Body of pancreas (tissue), 2 donors: ENCODE measurements around the gene ZNF439. TPM values are rescaled to one million over a fixed set of nuclear protein-coding genes. Genes with fewer than 3 reads are reported as not detected.

ENCODE experiments used
- total RNA-seq, 2 donors: library from RNA; depleted of rRNA; stranded (reverse); fragments of >200 nt; gene quantifications; one replicate each; pipeline ENCODE4 v1.1.0, GENCODE V29; 2016

The ZNF439 gene
- total RNA-seq, 2 donors from 2014 or later, result 4.4 to 7.9 TPM

Other genes with a start within 250 kb of the ZNF439 start
- gene ZNF823, start 109.8 kb upstream of the ZNF439 start, total RNA-seq, result 10 to 100 TPM in 1 of 2 donors, 1 to 10 TPM in 1; 4.7 to 11.9 TPM
- 10 to 100 TPM in 1 of 2 donors, 1 to 10 TPM in 1; 7.3 to 13.8 TPM for gene ZNF441, start 81.7 kb upstream of the ZNF439 start, total RNA-seq
- 1 to 10 TPM; 1.0 to 2.6 TPM for gene ZNF491, start 50.2 kb upstream of the ZNF439 start, total RNA-seq
- gene ZNF440, start 34.5 kb upstream of the ZNF439 start, total RNA-seq, result 10 to 100 TPM in 1 of 2 donors, 1 to 10 TPM in 1; 6.0 to 11.9 TPM
- 10 to 100 TPM; 13.2 to 14.8 TPM for gene ZNF69, start 39.1 kb downstream of the ZNF439 start, total RNA-seq
- gene ZNF700, start 76.4 kb downstream of the ZNF439 start, total RNA-seq, result 10 to 100 TPM; 16.3 to 26.4 TPM
- 1 to 10 TPM in 1 of 2 donors, under 1 TPM in 1; 0.66 to 2.9 TPM for gene ZNF763, start 116.3 kb downstream of the ZNF439 start, total RNA-seq
- gene ZNF433, start 187.0 kb downstream of the ZNF439 start, total RNA-seq, result 1 to 10 TPM; 9.1 to 9.2 TPM
- 1 to 10 TPM in 1 of 2 donors, under 1 TPM in 1; 0.26 to 4.0 TPM for gene ZNF878, start 204.2 kb downstream of the ZNF439 start, total RNA-seq
- 1 to 10 TPM; 4.3 to 6.0 TPM for gene ZNF844, start 216.0 kb downstream of the ZNF439 start, total RNA-seq